Left colon (tissue), 2 donors: Measurements from ENCODE around the gene UQCC5. TPM values are rescaled to one million over a fixed set of nuclear protein-coding genes. Genes with fewer than 3 reads are reported as not detected.
A peak's percentile ranks its signal among the peaks of the same experiment; 100 is the strongest.
"Not testable (repeated sequence)": the region's sequence is repeated elsewhere in the genome, so short reads cannot be mapped to it uniquely, and the experiment has no call there.

Experiments used
- ATAC-seq: fragments of 200-7000 bp; cut with Tn5 transposase; one replicate; pipeline ENCODE4 v1.9.1; 2020; ENCODE audit warnings: mild to moderate bottlenecking, moderate library complexity
- DNase-seq, 2 donors: peaks; one replicate each; pipeline ENCODE4 v3.0.0-alpha.2; 2020
- intact Hi-C, 2 donors: fragments of 100-400 bp; cut with DNase I in 1 of 2; cut with micrococcal nuclease in 1 of 2; formaldehyde crosslinking; loops; one replicate each; pipeline versions ENCODE4 v1.11.2 to v1.14.0; 2022; cut with DNase I, micrococcal nuclease
- total RNA-seq, 2 donors: library from RNA; stranded (reverse); fragmentation: NEBNext Ultra II Directional; extraction: Animal tissue kit (Norgen Biotek cat#: 25700); gene quantifications; one replicate each; pipeline ENCODE4 v1.2.1, GENCODE V29; 2021
- donor health status: DM: no; HTN: no; CAD: no.
- donor health status: DM: yes; HTN: yes; CAD: no.

Gene UQCC5
- total RNA-seq, 2 donors from 2014 or later, result 11.7 to 17.4 TPM

GRCh38 chr3:52520141-52520667 is 16.2 kb upstream of the UQCC5 start:
- no peak for ATAC-seq
- intact Hi-C loops, result no loop called here
- no peak for DNase-seq

DNA sequence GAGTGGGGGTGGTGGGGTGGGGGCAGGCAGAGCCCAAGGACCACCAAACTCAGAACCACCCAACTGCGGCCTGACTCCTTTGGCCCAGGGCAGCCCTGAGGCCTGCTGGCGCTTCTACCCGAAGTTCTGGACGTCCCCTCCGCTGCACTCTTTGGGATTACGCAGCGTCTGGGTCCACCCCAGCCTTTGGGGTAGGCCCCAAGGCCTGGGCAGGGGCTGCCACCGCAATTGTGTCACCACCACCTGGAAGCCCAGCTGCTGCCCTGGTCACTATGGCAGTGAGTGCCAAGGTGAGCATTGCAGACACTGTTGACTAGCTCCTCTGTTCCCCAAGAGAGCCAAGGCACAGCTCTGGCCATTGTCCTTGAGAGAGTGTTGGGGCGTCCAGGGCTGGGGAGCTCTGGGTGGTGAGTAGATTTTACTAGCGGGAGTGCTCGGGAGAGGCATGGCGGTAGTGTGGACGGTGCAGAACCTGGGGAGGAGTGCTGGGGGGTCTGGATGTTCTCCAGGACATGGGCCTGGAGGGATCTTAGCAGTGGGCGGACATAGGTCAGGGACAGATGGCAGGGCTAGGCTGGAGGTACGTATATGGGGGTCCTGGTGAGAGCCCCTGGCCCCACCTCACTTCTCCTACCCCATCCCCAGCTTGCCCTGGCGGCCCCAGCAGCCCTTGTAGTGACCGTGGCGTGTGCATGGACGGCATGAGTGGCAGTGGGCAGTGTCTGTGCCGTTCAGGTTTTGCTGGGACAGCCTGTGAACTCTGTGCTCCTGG is 15.5 kb upstream of the UQCC5 start:
- ATAC-seq (no peak), DNase-seq (no peak)
- intact Hi-C loops, result no loop called here

DNA sequence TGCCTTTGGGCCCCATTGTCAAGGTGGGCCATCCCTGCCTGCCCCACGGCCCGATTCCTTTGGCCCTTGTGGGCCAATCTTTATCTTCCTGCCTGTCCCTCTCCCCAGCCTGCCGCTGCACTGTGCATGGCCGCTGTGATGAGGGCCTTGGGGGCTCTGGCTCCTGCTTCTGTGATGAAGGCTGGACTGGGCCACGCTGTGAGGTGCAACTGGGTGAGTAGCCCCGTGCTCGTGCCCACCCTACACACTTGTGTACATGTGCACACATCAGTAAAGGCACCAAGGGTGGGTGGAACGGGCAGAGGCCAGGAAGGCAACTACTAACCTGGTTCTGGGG is 14.9 kb upstream of the UQCC5 start:
- DNase-seq (no peak), ATAC-seq (no peak)
- intact Hi-C loops, result no loop called here

DNA sequence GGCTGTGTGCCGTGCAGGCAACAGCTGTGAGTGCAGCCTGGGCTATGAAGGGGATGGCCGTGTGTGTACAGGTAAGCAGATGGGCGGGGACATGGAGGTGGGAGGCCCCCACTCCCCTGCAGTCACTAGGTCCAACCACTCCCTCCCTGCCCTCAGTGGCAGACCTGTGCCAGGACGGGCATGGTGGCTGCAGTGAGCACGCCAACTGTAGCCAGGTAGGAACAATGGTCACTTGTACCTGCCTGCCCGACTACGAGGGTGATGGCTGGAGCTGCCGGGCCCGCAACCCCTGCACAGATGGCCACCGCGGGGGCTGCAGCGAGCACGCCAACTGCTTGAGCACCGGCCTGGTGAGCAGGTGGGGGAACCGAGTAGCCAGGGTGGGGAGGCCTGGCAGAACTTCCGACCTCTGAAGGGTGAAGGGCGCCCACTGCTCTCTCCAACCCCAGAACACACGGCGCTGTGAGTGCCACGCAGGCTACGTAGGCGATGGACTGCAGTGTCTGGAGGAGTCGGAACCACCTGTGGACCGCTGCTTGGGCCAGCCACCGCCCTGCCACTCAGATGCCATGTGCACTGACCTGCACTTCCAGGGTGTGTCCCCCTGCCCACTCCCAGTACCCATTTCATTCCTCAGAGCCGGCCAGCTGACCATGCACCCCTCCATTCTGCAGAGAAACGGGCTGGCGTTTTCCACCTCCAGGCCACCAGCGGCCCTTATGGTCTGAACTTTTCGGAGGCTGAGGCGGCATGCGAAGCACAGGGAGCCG is 14.3 kb upstream of the UQCC5 start:
- DNase-seq, result no peak
- intact Hi-C loops, result no loop called here

GRCh38 chr3:52522651-52523251 is 13.7 kb upstream of the UQCC5 start:
- DNase-seq (no peak), ATAC-seq (no peak)
- intact Hi-C loops, result no loop called here

More for the DNA sequence above, 14.3 kb upstream of the UQCC5 start:
- no peak for ATAC-seq

DNA sequence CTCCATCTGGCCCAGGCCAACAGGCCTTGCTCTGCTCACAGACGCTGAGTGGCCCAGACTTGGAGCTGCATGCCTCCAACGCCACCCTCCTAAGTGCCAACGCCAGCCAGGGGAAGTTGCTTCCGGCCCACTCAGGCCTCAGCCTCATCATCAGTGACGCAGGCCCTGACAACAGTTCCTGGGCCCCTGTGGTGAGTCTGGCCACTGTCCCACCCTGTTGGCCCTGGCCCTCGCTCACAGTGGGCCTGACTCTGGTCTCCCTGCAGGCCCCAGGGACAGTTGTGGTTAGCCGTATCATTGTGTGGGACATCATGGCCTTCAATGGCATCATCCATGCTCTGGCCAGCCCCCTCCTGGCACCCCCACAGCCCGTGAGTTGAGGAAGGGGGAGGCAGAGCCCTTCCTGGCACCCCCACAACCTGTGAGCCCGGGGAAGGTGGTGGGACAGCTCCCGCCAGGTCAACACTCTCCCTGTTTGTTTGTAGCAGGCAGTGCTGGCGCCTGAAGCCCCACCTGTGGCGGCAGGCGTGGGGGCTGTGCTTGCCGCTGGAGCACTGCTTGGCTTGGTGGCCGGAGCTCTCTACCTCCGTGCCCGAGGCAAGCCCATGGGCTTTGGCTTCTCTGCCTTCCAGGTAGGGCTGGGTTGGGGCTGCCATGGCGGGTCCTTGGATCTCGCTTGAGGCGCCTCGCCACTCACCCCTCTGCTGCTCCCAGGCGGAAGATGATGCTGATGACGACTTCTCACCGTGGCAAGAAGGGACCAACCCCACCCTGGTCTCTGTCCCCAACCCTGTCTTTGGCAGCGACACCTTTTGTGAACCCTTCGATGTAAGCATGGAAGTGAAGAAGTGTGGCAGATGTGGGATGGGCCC is 12.8 kb upstream of the UQCC5 start:
- ATAC-seq (no peak), DNase-seq (no peak)
- intact Hi-C loops, result no loop called here

DNA sequence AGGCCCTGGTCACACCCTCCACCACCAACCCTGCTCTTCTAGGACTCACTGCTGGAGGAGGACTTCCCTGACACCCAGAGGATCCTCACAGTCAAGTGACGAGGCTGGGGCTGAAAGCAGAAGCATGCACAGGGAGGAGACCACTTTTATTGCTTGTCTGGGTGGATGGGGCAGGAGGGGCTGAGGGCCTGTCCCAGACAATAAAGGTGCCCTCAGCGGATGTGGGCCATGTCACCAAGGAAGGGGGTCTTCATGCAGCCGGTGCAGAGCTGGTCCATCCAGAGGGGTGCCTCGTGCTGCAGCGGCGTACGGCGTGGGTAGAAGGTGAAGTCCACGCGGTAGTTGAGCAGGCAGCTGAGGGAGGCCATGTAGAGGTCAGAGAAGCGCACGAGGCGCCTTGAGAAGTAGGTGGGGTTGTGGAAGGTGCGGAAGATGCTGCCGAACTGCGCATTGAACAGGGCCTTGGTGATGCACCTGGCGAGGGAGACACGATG is 12.1 kb upstream of the UQCC5 start:
- ATAC-seq (no peak), DNase-seq (no peak)
- intact Hi-C loops, result no loop called here

GRCh38 chr3:52524752-52525679 is 11.4 kb upstream of the UQCC5 start:
- intact Hi-C loops, result no loop called here
- ATAC-seq (no peak), DNase-seq (peak in 1 of 2 donors; percentile 18)

GRCh38 chr3:52525680-52526561 is 10.5 kb upstream of the UQCC5 start:
- intact Hi-C loops, result no loop called here
- no peak for ATAC-seq
- peak in 1 of 2 donors; percentile 21 for DNase-seq

- DNase-seq, result peak in 1 of 2 donors; percentile 16
- ATAC-seq, intact Hi-C loops: not testable (repeated sequence)
Observed at GRCh38 chr3:52526671-52527038, 9.8 kb upstream of the UQCC5 start.

DNA sequence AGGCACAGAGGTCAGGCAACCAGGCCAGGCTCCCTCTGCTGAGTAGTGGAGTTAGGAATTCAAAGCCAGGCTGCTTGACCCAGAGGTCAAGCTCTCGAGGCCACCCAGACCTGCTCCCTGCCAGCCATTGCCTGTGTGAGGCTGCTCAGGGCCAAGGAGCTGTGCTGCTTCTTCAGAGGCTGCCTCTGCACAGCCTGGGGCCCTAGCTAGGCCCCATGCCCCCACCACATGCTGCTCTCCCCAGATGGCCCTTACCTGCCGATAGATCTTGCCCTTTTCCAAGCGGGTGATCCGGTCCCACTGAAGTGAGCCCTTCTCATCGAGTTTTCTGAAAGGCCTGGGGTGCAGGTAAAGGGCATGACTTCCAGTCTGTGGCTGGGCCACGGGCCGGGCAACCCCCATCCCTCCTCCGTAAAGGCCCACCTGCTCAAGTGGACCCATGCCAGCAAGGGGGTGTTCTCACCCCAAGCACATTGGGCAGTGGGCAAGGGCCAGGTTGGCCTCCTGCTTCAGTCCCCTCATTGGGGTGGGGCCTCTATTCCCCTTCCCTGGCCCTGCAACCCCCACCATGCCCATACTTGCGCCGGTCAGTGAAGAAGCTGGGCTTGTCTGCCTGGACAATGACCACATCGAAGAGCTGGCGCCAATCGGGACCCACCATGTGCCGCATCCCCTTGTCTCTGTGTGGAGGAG is 9.2 kb upstream of the UQCC5 start:
- peak in 1 of 2 donors; percentile 8 for DNase-seq
- ATAC-seq, result no peak
- intact Hi-C loops, result no loop called here

DNA sequence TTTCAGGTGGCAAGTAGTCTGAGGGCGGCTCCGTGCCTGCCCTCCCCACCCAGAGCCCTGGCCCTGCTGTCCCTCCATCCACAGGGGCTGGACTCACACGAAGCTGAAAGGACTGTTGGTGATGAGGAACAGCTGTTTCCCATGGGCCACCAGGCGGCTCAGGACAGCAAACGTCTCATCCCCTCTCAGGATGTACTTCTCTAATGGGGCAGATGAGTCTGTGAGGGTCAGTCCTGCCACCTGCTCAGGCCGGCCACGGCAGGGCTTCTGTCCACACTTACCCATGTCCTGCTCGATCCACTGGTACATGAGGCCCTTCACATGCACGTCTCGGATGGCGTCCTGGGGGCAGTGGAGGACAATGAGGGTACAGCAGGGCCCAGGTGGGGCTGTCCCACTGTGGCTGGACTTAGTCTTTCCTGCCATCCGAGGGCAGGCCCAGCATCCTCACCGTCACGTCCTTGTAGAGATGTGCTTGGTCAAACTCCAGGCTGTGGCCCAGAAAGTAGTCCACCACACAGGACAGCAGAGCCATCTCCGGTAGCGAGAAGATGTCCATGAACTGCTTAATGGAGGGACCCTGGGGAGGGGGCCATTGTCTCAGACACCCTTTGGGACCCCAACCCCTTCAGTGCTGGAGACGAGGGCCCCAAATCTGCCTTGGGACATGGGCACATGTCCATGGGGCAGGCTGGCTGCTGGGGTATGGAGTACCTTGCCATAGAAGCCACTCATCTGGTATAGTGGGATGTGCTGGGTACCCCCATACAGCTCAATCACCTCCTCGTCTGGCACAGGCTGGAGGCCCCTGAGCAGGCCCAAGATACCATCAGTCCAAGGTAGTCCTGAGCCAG is 8.4 kb upstream of the UQCC5 start:
- intact Hi-C loops, result no loop called here
- ATAC-seq (no peak), DNase-seq (peak in 1 of 2 donors; percentile 23)

DNA sequence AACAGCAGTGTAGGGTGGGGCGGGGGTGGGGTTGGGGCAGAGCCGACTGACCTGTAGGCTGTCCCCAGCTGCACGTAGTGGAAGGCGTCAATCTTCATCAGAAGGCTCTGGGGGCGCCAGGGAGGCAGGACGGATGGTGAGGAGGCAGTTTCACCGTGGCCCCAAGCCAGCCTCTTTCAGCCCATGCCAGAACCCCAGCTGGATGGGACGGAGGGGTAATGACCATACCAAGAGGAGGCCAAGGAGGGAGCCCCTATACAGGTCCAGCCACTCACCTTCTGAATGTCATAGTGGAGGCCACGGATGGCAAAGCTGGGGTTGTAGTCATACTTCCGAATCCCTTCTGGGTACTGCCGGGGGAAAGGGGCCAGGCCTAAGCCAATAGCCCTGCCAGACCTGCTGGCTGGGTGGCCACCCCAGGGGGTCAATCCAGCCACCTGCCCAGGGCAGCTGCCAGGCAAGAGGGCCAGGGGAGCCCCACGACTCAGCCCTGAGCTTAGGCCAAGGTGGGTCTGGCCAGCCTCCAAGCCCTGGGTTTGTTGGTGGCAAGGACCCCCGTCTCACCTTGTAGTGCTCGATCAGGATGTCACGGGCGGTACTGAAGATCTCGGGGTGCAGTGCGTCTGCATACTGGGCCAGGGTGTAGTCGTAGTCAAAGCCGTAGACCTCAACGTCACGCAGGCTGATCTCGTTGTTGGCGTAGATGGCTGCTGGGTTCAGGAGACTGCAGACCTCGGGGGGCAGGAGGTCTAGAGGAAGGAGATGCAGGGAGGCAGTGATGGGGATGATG is 7.6 kb upstream of the UQCC5 start:
- ATAC-seq, result no peak
- intact Hi-C loops, result no loop called here
- DNase-seq, result peak; percentile 6 to 25
